Hematopoietic multipotent progenitor cell treated with erythropoietin and hydrocortisone succinate and interleukin-3 and kit ligand, for 17 days (in vitro differentiated cells): ENCODE measurements around the gene TFEB.
A peak's percentile ranks its signal among the peaks of the same experiment; 100 is the strongest.

Source experiments
- DNase-seq: peaks from one replicate; pipeline ENCODE4 v3.0.0-alpha.2; 2015; ENCODE audit warnings: low spot score

The TFEB gene

GRCh38 chr6:41690541-41691330, 44.7 kb downstream of the TFEB start:
- DNase-seq, result no peak

DNA sequence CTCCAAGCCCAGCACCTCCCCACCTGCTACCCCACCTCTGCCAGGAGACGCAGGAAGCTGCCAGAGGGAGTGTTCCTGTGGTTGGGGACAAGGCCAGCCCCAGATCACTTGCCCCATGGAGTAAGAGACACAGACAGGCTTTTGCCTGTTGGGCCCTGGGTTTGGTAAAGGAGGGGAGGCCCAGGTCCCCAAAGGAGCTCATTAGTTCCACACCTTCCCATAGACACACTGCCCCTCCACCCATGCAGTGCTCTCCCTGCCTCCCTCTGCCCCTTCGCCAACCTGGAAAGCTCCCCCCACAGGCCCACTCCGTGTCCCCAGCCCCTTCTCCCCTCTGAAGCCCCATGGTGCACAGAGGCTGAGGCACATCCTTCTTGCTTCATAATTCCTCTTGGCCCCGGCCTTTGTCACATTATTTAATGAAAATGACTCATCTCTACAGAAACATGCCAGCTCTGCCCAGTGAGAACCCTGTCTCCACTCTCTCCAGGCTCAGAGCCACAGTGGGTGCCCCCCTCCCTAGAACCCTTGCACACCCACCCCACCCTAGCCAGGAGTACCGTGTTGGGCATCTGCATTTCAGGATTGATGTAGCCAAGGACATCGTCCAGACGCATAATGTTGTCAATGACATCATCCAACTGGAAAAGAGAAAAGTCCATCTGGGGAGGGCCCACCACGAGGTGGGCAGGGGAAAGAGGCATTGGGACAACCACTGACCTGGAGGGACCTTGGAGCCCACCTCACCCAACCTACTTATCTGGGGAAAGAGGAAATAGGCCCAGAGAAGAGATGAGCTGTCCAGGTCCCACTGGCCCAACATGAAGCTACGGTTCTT, 46.0 kb downstream of the TFEB start:
- DNase-seq, result no peak

DNA sequence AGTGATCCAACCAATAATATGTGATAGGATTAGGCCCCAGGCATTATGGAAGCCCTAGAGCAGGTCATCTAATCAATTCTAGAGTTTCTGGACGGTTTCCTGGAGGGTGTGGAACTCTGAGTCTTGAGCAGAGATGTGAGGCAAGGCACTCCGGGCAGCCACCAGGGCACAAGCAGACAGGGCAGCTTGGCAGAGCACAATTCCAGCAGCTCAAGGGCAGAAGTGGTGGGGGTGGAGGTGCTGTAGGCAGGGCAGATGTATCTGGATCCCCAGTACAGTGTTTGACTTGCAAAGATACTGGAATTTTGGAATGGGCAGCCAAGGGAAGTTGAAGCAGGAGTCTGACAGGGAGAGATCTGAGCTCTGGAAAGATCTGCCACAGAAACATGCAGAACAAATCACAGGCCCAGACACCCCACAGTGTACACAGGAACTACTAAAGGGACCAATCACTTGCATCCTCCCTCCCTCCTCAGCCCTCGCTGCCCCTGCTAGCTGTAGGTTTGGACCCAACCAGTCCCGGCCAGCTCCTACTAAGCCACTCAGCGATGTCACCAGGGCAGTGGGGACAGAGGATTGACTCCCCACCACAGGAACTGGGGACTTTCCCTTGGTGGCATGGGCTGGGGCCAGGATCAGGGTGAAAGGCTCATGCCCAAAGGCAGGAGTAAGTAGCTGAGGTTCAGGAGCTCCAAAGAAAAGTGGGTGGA, 47.0 kb downstream of the TFEB start:
- DNase-seq, result no peak

- DNase-seq, result no peak
These were observed 47.8 kb downstream of the TFEB start for GRCh38 chr6:41687501-41688175.

DNA sequence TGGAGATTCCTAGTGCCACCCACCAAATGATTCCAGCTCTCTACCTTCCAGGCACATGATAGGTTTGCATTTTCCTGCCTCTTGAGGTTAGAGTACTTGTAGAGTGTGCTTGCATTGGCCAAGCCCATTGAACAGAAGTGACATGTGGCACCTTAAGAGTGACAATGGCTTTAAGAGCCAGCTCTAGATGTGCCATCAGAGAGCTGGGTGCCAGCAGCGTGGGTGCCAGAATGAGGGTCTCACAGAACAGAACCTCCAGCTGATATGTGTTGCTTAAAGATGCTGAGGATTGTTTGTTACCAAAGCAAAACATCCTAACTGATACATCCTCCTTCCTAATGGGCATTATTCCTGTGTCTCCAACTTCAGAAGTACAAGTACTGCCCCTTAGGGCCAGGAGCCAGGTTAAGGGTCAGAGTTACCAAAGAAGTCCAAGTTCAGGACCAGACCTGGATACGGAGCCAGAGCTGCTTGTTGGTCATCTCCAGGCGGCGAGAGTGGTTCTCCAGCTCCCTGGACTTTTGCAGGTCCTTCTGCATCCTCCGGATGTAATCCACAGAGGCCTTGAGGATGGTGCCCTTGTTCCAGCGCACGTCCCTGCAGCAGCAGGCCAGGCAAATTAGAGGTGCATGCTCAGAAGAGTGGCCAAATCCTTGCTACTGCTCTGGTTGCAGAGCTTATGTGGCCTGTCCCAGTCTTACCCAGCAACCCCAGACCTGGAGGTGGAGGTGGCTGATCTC, 49.6 kb downstream of the TFEB start:
- no peak for DNase-seq

DNA sequence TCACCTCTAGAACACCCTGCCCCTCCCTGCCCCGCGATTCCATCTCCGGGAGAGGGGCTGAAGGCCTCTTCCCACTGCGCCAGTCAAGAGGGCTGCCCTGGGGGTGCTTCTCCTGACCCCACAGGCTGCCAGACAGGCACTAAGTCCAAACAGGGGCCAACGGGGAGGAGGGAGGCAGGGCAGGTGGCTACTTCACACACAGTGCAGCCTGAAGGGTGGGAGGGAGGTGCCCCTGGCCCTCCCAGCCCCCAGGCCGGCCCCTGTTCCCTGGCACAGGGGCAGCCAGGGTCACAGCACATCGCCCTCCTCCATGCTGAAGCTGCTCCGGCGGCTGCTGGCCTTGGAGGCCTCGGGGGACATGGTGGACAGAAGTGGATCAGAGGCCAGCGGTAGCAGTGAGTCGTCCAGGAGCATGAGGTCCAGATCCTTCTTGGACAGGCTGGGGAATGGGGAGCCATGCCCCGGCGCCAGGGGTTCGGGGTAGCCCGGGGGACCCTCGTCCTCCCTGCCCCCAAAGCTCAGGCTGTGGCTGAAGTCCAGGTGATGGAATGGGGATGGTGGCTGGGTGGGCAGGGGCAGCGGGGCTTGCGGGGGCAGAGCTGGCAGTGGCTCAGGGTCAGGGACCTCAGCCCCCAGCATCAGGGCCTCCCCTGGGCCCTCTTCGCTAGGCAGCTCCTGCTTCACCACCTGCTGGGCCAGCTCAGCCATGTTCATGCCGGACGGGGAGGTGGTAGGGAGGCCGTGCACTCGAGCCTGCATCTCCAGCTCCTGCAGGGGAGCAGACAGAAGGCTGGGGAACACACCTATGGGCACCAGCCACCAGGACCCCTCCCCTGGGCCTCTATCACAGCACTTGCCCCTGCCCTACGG, 50.9 kb downstream of the TFEB start:
- no peak for DNase-seq

DNA sequence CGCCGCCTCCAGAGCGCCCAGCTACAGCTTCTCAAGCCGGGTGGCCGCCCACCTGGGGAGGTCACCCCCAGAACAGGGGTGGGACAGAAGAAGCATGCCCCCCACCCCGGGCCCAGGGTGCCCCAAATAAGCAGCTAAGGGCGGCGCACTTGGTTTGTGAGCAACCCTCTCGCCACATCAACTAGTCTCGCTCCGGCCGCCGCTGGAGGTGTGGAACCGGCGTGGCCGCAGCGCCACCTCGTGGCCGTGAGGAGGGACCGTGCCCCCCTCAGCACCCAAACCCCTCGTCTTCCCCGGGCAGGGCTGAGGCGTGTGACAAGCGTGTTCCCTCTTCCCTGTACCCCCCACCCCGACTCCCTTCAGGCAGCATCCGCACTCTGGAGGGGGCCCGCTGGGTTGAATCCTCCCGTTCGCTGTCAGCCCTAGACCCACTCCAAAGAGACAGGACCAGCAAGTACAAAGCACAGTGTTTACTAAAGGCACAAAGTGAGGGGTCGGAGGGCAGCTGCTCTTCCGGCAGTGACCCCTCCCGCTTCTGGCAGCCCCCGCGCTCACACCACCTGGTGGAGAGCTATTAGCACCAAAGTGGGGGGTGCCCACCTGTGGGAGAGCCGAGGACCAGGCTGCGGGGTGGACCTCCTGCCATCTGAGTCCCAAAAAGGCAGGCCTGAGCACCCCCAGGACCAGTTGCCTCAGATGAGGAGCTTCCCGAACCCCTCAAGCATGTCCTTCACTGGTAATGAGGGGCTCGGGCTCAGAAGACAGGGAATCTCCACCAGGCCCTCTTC, 51.7 kb downstream of the TFEB start:
- peak; percentile 45 for DNase-seq

GRCh38 chr6:41683273-41683522, 52.2 kb downstream of the TFEB start:
- no peak for DNase-seq

- no peak for DNase-seq
These were observed 52.7 kb downstream of the TFEB start for GRCh38 chr6:41682497-41683272.

GRCh38 chr6:41682056-41682477, 53.3 kb downstream of the TFEB start:
- peak; percentile 10 for DNase-seq

DNA sequence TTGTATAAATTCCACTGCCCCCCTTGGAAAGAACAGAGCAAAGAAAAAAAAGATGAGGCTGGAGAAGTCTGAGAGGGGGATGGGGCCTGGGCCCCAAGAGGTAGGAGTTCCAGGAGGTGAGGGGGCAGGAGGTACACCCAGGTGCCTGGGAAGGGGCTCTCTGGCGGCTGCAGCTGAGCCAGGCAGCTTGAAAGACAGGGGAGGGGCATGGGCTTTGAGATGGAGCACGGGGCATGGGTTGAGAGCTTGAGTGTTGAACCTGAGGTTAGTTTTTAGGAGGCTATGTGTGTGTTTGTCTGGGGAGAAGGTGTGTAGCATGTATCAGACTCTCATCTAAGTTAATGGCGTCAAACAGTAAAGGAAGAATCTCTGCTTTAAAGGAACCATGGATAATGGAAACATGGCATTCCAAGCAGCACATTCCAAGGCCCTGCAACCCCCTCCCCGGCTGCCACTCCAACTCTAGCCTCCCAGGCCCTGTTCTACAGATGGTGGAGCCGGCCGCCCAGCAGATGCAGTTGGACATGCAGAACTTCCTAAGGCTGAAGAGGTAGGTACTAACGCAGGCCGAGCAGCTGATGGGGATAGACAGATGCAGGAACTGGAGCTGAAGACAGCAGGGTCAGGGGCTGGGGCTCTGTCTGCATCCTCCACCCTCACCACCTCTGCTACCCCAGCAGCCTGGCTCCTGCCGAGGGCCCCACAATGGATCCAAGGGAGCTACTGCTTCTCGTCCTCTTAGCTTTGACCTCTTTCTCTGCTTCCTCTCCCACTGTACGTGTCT, 55.0 kb downstream of the TFEB start:
- no peak for DNase-seq

DNA sequence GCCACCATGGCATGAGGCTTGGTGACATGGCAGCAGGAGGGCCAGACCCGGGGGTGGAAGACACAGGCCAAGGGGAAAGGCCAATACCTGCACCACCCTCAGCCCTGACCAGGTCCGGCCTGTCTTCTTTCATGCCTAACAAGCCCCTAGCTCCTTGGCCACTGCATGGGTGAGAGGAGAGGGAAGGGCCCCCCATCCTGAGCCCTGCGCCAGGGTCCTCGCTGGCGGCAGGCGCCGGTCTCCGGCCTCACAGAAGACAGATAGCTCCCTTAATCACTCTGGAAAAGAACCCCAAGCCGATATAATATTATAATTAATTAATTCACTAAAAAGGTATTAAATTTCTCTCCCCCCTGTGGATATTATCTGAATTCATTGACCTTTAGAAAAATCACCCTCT, 55.7 kb downstream of the TFEB start:
- no peak for DNase-seq

DNA sequence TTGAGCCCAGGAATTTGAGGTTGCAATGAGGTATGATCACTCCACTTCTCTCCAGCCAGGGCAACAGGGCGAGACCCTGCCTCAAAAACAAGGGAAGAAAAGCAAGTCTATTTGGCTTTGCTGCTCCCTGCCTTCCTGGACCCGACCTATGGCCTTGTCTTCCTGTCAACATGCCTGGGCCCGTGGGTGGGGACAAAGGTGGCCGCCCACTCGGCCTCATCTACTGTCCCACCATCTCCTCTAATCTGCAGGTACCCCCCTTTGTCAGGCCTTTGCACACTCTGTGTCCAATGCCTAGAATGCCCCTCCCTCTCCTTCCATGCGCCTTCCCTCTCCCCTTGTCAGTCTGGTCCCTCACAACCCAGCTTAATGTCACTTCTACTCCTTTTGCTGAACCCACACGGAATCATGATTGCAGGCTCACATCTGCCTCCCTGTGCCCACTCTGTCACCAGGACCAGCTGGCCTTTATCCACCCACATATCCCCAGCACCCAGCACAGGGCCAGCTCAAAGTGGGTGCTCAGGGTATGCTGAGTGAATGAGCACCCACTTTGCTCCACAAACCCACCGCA, 56.8 kb downstream of the TFEB start:
- DNase-seq, result no peak

DNA sequence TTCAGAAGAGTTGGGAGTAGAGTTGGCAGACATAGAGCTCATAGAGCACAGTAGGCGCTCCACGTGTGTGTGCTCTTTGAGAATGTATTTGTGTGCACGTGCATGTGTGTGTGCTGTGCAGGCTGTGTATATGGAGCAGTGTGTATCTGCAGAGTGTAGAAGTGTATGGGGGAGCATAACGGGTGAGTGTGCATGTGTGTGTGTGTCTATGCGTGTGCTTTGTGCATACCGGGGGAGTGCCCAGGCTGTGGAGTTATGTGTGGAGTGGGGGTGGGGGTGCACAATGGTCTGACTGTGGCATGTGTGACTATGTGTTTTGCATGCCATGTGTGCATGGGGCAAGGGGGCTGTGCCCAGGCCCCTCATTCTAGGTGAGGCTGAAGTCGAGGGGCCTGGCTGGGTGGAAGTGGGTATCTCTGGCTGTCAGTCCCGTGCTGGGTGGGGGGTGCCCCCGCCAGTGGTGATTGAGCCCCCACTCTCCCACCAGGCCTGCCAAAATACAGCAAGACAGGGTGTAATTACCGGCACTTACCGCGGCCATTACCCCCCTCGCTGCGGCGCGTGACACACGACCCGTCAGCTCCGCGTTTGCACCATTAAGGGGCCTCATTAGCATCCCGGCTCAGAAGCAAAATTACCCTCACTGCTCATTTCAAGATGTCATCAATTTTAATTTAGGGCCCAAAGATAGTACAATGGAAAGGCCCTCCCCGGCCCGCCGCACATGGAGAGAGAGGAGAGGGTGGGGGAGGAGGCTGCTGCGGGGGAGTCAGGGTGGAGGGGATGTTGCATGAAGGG, 58.1 kb downstream of the TFEB start:
- DNase-seq, result no peak

DNA sequence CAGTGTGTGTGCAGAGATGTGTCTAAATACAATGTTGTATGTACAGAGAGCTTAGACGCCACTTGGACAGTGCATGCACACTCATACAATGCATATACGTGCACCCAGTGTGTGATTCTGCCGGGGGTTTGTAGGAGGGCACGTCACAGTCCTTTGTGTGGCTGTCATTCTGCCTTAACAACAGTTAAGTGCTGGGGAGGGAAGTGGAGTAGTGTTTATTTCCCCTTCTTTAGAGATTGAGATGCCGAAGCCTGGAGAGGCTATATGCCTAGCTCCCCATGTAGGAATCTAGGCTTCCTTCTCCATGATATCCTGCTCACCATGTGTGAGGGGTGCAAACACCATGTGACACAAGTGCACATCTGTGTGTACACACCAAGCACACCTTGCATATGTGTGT, 59.0 kb downstream of the TFEB start:
- DNase-seq, result no peak

DNA sequence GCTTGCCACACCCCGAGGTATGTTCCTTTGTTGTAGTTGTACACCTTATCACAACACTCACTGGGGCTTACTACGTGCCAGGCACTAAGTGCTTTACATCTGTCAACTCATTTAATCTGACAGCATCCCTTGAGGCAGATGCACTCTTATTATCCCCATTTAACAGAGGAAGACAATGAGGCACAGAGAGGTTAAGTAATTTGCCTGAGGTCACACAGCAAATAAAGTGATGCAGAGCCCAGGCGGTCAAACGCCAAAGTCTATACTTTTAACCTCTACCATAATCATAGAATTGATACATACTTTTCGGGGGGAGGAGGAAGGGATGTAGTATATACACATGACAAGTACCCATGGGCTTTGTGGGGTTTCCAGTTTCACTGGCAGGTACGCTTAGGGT, 59.4 kb downstream of the TFEB start:
- no peak for DNase-seq

DNA sequence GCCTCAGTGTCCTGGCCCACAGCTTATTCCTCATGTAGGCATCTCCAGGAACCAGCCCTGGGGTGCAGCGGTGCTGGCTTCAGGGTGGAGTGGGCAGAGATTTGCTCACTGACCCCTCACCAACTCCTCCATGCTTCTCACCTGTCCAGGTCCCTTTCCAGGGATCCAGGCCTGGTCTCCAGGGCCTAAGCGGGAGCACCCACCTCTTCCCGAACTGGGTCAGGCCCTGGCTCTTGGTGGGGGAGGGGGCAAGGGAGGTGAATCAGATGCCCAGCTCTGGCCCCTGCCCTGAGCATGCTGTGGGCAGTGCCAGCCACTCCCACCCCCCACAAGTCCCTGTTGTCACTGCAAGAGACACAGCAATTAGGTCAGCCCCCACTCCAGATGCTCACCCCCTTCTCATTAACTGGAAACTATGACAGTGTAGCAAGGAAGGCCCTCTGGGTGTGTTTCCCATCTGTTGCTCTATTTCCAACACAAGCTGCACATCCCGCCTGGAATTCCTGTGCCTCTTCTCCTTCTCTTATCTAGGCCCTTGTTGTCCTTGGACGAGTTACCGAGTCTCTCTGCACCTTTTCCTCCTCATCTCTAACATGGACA, 60.1 kb downstream of the TFEB start:
- DNase-seq, result no peak
